NOMO-1 treated with dmso at 0.1 percent for 144 hours (cell line): ENCODE results near the gene SHISAL2B.
"Not testable (repeated sequence)": the region's sequence is repeated elsewhere in the genome, so short reads cannot be mapped to it uniquely, and the experiment has no call there.

Experiments
- DNase-seq: peaks from one replicate; lab custom pipeline; 2025; ENCODE audit not compliant: unreplicated experiment; lab: John Stamatoyannopoulos, UW

SHISAL2B gene

GRCh38 chr5:64690417-64691151, at the start of gene SHISAL2B:
TSS of gene SHISAL2B (plus strand) at chr5:64690503. CDS start at chr5:64690624, 121 bp downstream.
- DNase-seq = no peak

DNA sequence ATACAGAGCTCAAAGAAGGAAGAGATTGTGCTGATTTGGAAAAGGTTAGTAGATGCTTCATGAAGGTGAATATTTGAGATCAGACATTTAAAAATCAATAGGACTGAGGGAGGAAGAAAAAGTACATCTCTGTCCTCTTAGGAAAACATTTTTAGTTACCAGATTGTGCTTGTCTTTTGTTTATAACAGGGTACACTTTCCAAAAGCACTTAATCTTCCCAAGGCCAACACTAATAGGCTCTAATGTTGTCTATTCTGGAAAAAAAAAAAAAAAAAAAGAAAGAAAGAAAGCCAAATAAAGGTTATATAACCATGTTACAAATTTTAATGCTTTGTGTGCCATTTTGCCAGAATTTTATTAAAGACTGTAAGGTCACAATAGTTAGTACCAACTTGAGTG, 45.5 kb upstream of the SHISAL2B start:
- DNase-seq = no peak

DNA sequence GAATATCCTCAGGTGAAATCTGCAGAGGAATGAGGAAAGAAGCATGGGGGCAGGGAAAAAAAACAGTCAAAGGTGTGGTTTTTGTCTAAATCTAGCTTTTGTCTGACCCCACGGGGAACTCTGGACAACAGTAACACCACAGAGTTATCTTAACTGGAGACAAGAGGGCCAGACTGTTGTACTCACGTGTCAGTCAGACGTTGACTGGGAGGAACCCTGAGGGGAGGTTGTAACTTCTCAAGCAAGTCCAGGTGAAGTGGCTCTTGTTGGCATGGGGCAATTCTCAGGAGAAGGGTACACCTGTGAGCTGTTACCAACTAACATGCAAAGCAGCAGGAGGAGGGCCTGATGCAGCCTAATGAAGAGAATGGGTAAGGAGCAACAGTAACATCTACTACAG, 44.1 kb upstream of the SHISAL2B start:
- DNase-seq = no peak

DNA sequence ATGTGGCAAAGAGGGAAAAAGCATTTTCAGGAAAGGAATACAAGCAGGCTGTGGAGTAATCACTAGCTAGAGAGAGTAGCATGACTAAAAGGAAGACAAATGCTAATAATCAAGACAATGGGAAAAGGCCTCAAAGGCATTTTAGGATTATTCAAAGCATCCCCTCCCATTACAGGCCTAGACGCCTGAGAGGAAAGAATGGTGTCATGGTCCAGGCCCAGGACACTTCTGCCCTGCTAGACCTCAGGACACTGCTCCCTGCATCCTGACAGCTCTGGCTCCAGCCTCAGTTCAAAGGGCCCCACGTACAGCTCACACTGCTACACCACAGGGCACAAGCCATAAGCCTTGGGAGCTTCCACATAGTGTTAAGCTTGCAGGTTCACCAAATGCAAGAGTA, 40.8 kb upstream of the SHISAL2B start:
- DNase-seq = no peak

DNA sequence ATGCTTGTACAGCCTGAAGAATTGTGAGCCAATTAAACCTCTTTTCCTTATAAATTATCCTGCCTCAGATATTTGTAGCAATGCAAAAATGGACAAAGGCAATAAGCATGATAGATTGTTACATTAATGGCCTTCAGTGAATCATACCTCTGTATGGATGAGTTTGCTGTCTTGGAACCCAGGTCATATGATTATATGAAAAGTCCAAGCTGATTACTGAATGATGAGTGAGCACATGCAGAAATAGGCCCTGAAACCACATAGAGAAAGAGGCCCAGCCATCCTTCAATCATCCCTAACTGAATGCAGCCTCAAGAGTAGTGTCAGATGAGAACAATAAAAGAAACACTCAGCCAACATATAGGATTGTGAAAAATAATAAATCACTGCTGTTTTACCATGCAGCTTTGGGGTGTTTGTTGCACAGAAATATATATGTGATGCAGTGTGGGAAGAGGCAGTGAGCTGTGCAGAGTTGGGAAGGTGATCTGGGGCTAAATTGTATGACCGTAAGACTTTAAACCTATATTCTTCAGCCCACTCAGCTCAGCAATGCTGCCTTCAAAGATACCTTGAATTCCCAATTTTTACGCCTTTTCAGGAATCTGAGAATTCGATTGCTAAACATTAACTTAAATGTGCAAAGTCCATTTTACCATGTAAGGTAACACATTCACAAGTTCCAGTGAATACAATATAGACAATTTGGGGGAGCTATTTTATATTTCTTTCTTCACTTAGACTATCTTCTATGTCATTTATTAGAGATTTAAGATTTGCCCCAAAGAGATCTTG, 36.3 kb upstream of the SHISAL2B start:
- no peak for DNase-seq

DNA sequence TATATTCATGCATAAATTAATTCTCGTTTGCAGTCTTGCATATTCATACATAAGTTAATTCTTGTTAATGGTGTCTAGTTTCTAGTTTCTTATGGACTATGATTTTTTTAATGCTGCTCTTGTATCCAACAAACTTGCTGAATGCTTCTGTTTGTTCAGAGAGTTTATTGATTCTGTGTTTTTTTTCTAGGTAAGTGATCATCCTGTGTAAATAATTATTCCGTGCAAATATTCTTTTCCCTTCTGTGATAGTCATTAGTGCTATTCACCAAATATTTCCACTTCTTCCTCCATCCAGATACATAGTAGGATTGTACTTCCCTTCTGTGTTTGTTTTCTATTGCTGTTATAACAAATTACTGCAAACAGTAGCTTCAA, 35.8 kb upstream of the SHISAL2B start:
- no peak for DNase-seq

- no peak for DNase-seq
Measured at GRCh38 chr5:64655596-64655995, 34.7 kb upstream of the SHISAL2B start.

- no peak for DNase-seq
Measured at GRCh38 chr5:64659289-64659688, 31.0 kb upstream of the SHISAL2B start.

GRCh38 chr5:64663181-64663580, 27.1 kb upstream of the SHISAL2B start:
- not testable (repeated sequence) for DNase-seq

DNA sequence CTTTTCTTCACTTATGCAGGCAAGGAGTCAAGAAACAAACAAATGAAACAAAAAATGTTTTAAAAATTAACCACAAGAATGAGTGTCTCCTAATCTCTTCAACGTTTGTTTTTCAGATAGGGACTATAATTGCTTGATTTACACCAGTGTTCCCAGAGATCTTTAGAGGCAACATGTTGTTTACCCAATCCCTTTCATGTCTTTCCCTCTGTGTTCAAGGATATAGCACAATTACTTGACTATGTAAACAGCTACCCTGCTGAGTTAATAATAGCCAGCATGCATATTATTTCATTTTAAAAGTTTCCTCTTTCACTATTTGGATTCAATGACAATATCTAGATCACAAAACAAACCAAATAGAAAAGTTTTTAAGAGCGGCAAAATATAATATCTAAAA, 25.1 kb upstream of the SHISAL2B start:
- DNase-seq = no peak

DNA sequence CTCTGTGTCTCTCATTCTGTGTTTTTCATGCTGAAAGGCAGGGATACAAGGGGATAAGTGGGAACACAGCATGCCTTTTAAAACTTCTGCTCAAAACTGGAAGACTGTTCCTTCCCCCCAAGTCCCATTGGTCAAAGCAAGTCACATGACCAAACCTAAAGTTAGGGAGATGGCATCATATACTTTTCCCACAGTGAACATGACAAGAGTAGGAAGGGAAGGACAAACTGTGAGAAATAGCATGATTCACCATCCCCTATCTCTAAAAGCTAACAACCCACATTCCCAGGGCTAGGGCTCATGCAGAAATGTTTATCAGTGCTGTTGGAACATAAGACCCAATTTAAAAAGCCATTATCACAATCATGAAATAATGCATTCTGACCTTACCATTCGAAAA, 24.2 kb upstream of the SHISAL2B start:
- DNase-seq = no peak

- DNase-seq = no peak
Measured at GRCh38 chr5:64667068-64667467, 23.2 kb upstream of the SHISAL2B start.

GRCh38 chr5:64670277-64670676, 20.0 kb upstream of the SHISAL2B start:
- DNase-seq = no peak

DNA sequence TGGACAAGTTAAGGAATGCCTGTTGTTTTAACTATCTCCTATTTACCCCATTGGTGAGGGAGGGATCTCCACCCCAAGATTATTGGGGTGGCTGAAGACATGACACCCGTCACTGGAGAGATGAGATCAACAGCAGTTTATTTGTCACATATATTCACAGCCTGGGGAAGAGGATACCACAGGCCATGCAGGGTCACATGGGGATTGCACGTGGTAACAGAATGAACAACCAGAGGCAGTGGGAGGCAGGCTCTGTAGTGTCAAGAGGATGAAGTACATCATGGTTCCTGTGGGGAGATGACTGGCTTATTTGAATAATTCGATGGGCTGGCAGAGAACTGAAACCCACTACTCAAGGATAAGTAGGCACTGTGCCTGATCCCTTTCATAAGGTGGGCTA, 18.6 kb upstream of the SHISAL2B start:
- DNase-seq = no peak

- no peak for DNase-seq
Measured at GRCh38 chr5:64678374-64678773, 11.9 kb upstream of the SHISAL2B start.

DNA sequence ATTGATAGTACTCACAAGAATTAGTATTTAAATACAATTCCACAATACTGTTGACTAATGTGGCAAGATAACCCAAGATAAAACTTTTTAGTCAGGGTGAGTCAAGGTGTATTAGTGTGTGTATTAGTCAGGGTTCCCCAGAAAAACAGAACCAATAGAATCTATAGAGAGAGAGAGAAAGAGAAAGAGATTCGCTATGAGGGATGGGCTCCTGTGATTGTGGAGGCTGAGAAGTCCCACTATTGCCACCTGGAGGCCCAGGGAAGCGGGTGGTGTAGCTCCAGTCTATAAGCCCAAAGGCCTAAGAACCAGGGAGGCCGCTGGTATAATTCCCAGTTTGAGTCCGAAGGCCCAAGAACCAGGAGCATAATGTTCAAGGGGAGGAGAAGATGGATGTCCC, 10.0 kb upstream of the SHISAL2B start:
- DNase-seq = no peak

DNA sequence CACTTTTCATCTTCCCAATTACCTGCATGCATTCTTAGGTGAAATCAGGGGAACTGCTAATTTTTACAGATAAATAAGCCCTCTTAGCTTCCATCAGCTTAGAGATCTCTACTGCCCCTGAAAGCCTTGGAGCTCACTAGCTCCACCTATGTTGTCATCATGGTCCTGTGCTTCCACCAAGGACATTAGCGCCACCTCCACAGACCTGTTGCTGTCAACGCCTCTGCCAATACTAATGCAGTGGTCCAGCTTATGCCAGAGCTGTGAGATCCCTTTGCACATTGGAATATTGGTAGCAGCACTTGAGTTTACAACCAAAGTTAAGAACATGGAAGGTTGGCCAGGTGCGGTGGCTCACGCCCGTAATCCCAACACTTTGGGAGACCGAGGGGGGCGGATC, 7.7 kb upstream of the SHISAL2B start:
- DNase-seq = no peak

DNA sequence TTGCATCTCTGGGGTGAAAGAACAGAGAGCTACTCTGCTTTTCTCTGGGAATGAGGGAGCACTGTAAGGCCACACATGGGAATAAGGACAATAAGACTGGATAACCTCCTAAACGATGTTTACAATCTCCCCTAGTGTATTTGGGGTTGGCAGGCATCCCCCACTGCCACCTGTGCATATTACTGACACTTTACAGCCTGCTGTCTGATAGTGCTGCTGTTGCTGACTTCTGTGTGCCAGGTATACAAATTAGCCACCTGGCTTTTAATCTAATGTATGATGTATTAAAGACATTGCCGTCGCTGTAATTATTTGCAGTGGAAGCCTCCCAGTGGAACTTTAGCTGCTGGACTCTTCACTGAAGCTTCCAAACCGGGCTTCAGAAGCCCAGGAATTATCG, 4.4 kb upstream of the SHISAL2B start:
- no peak for DNase-seq

DNA sequence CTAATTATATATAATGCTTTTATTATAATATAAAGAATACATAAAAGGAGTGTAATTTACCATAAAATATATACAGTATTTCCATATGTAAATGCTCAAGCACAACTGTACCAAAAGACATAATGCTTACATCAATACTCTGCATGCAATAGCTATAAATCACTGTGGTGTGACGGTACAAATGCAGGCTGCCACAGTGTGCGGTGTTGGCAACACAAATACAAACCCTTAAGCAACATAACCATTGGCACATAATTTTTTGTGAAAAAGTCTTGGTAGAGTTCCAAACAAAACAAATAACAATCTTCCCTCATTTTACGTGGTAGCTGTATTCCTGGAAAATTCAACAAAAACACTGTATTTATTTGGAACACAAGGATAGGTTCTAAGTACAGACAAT, 1.9 kb upstream of the SHISAL2B start:
- no peak for DNase-seq

DNA sequence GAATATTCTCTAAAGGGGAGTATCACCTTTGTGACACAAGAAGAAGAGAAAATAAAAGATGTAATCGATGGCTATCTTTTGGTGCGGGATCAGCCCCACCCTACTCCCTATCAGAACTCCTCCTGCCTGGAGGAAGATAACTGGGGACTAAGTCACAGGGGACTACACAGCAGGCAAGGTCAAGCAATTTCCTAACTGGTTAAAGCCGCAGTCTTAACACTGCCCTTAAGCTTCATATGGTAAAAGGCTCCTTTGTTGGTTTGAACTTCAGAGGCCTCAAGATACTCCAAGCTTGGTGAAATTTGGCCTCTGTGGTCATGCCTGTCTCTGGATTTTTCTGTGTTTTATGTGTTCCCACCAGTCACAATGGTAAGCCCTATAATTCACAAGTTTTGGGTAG, 1.3 kb upstream of the SHISAL2B start:
- DNase-seq = no peak

GRCh38 chr5:64690104-64690416, 243 bp upstream of the SHISAL2B start:
- DNase-seq = no peak

- DNase-seq = no peak
Measured at GRCh38 chr5:64691291-64691690, 988 bp downstream of the SHISAL2B start.

DNA sequence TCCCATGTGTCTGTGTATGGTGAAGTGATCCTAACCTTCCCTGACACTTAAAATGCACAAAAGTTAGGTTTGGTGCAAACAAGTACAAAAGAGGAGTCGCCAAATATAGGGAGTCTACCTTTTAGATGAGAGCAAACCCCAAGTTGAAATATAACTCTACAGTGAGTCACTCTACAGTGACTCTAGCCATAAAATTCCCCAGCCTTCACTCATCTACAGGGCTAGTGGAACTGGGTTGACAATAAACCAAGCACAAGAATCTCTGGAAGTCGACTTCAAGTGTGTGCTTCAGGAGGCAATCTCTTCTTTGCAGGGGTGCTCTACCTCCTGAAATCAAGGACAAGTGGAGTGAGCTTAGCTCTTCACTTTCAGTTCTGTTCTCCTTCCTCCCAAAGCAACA, 3.3 kb downstream of the SHISAL2B start:
- DNase-seq = no peak
